Brain microvascular endothelial cell (primary cell): ENCODE data around the gene GTPBP1.
A peak's percentile ranks its signal among the peaks of the same experiment; 100 is the strongest.

ENCODE experiments used
- DNase-seq: peaks from one replicate; pipeline ENCODE4 v3.0.0-alpha.2; 2020
- H3K27ac ChIP-seq: fragments of 250-450 bp; sonication (Bioruptor Pico); 2 replicates; pipeline ENCODE4 v1.5.1; 2020; ENCODE audit warnings: mild to moderate bottlenecking, moderate library complexity
- H3K27me3 ChIP-seq: fragments of 250-450 bp; sonication (Bioruptor Pico); replicated peaks from 2 replicates; pipeline ENCODE4 v1.5.1; 2020; ENCODE audit warnings: mild to moderate bottlenecking
- H3K36me3 ChIP-seq: fragments of 250-450 bp; sonication (Bioruptor Pico); replicated peaks from 2 replicates; pipeline ENCODE4 v1.5.1; 2020; ENCODE audit warnings: mild to moderate bottlenecking
- H3K4me3 ChIP-seq: 2 replicates; pipeline ENCODE4 v1.5.1; 2011; ENCODE audit warnings: low read depth, mild to moderate bottlenecking, control low read depth, low read length, moderate library complexity
- CTCF ChIP-seq: IDR thresholded peaks from 2 replicates; pipeline ENCODE4 v1.5.1; 2011; ENCODE audit warnings: low read depth, mild to moderate bottlenecking, moderate library complexity, low read length, control low read depth, inconsistent platforms; ENCODE audit errors: missing control alignments
- in situ Hi-C: cut with HindIII; loops from 2 replicates; pipeline ENCODE4 v1.10.0; 2017; ENCODE audit warnings: low sequenced_read_pairs, low pct_ligation_motif_present

Gene GTPBP1

DNA sequence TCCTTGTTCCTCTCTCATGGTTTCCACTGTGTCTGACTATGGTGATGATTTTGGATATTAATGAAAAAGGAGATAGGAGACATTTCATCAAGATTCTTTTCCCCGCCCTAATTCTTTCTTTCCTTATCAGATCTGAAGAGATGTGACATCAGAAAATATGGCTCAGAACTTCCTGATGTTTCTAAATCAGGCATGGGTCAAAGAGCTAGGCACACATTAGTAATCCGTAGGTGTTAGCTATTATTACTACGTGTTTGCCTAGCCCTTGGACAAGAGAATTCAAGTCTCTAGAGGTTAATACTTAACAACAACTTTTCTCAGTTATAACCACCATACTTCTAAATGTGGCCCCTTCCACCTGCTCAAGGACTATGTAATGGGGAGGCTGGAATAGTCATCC is 10.8 kb upstream of the GTPBP1 start:
- TF ChIP-seq CTCF = no peak
- peaks cover 23% of the 10 kb centered on the region for H3K36me3 ChIP-seq
- no peak overlapping the region for H3K27ac ChIP-seq
- DNase-seq = no peak
- in situ Hi-C loops = no loop called here
- H3K27me3 ChIP-seq = no peaks in the 10 kb centered on the region
- H3K4me3 ChIP-seq = no peak overlapping the region

DNA sequence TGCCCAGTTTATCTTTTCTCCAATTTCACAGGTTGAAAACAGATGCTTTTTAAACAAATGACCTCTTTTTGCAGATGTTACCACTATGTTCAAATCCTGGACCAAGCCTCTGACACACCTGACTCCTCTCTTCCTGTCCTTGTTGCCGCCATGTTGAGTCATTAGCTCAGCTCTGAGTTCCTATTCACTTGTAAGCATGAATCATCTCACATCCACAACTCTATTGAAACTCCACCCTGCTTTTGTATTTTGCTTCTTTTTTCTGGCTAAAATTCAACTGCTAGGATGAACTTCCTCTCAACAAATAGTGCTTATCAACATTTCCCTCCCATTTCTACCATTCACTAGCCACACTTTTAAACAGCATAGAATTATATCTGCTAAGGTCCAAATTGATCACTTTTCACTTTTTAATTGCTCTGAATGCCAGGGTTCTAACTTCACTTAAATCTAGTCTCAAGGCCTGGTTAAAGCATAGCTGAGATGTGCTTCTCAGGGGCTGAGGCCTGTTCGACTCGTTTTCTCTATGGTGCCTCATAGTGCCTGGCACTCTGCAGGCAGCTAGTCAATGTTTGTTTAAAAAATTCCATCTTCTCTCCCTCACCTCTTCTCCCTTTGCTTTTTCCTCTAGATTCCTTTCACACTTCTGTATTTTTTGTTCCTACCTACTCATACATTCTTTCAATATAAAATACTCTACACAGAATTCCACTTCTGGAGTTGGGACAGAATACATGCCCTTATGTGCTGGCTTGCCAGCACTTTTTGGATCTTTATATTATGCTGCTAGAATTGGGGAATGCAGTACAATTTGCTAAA is 8.9 kb upstream of the GTPBP1 start:
- Histone ChIP-seq H3K27me3 (no peaks in the 10 kb centered on the region), H3K36me3 (peaks cover 16% of the 10 kb centered on the region), H3K27ac (peak overlapping the region; percentile 77), H3K4me3 (peak overlapping the region; percentile 18)
- in situ Hi-C loops = no loop called here
- no peak for TF ChIP-seq CTCF
- DNase-seq = peak; percentile 80

DNA sequence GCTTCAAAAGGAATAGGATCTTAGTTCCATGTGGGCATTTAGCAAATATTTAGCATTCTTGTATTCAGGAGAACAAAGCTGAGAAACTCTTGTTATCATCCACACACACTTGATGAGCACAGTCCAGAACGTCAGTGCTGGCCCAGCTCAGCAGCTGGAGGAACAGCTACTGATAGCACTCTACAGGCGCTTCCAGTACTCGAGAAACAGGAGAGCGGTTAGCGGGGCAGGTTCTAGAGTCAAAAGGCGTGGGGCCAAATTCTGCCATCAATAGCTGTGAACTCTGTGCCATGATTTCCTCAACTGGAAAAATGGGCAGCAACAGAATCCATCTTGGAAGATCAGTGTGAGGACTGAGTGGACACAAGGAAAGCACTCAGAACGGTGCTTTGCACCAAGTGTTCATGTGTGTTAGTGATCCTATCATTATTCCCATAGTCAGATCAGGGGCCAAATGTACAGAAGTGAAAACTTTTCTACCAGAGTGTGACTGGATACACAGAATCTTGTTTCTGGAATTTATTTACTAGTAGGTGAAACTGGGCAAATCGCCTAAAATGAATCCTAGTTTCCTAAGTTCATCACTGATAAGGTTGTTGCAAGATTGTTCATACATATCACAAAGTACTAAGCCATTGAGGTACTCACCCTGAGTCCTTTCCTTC is 8.2 kb upstream of the GTPBP1 start:
- DNase-seq = peak; percentile 61
- Histone ChIP-seq H3K27me3 (no peaks in the 10 kb centered on the region), H3K4me3 (peak overlapping the region; percentile 87), H3K36me3 (peaks cover 11% of the 10 kb centered on the region), H3K27ac (peak overlapping the region; percentile 77)
- TF ChIP-seq CTCF = no peak
- in situ Hi-C loops = no loop called here

- peak overlapping the region; percentile 87 for H3K4me3 ChIP-seq
- H3K27me3 ChIP-seq = no peaks in the 10 kb centered on the region
- H3K36me3 ChIP-seq = peaks cover 11% of the 10 kb centered on the region
- no peak for TF ChIP-seq CTCF
- no peak for DNase-seq
- H3K27ac ChIP-seq = peak overlapping the region; percentile 77
- in situ Hi-C loops = no loop called here
Observed at GRCh38 chr22:38698407-38699094, 7.2 kb upstream of the GTPBP1 start.

DNA sequence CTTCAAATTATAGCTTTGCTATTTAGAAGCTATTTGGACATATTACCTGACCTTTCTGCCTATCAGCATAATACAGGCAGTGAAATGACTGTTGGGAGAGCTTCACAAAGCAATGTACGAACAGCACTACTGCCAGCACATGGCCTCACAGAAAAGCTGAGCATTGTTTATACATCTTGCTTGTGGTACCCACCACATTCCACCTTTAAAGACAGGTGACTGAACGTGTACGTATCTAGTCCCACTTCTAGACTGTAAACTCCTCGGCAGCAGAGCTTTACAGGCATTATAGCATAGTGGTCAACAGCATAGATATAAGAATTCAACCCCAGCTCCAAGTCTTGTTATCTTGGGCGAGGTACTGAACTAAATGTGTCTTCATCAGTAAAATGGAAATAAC is 6.6 kb upstream of the GTPBP1 start:
- peak overlapping the region; percentile 97 for H3K27ac ChIP-seq
- peak overlapping the region; percentile 87 for H3K4me3 ChIP-seq
- in situ Hi-C loops = no loop called here
- no peak for TF ChIP-seq CTCF
- no peak for DNase-seq
- H3K36me3 ChIP-seq = peaks cover 8% of the 10 kb centered on the region
- no peaks in the 10 kb centered on the region for H3K27me3 ChIP-seq
